Vagina (tissue), 2 donors: ENCODE results near the gene GOLT1A. TPM values are rescaled to one million over a fixed set of nuclear protein-coding genes. Genes with fewer than 3 reads are reported as not detected.

Experiments
- DNase-seq, 2 donors: peaks; one replicate each; pipeline ENCODE4 v3.0.0-alpha.2; 2017; ENCODE audit errors: extremely low spot score in 2 of 2
- H3K27ac ChIP-seq: fragments of 200-600 bp; sonication (generic); one replicate; pipeline ENCODE4 v1.5.1; 2019
- H3K27me3 ChIP-seq: fragments of 200-600 bp; sonication (generic); one replicate; pipeline ENCODE4 v1.5.1; 2019
- H3K36me3 ChIP-seq, 2 donors: fragments of 200-600 bp; sonication (generic); one replicate each; pipeline ENCODE4 v1.5.1; 2017 to 2019
- H3K4me1 ChIP-seq: fragments of 200-600 bp; sonication (generic); one replicate; pipeline ENCODE4 v1.5.1; 2019
- H3K4me3 ChIP-seq, 2 donors: fragments of 200-600 bp; sonication (generic); 1 replicate in 1 of 2; 2 replicates in 1 of 2; pipeline ENCODE4 v1.5.1; 2016 to 2019
- H3K9me3 ChIP-seq: fragments of 200-600 bp; sonication (generic); one replicate; pipeline ENCODE4 v1.5.1; 2019
- CTCF ChIP-seq, 3 experiments: fragments of 450-650 bp in 2 of 3; fragments of 200-600 bp in 1 of 3; sonication (generic) in 1 of 3; IDR thresholded peaks; one replicate each; pipeline ENCODE4 v1.5.1; 2017 to 2019; ENCODE audit warnings: antibody characterized with exemption in 3 of 3, mild to moderate bottlenecking in 2 of 3, moderate library complexity in 2 of 3
- POLR2A ChIP-seq, 2 donors: fragments of 450-650 bp; IDR thresholded peaks; one replicate each; pipeline ENCODE4 v1.6.1; 2017; ENCODE audit warnings: antibody characterized with exemption in 2 of 2, mild to moderate bottlenecking in 2 of 2, moderate library complexity in 2 of 2
- POLR2AphosphoS5 ChIP-seq, 2 donors: sonication (generic); formaldehyde crosslinking; IDR thresholded peaks; one replicate each; pipeline ENCODE4 v1.9.0; 2017; ENCODE audit warnings: antibody characterized with exemption in 2 of 2, mild to moderate bottlenecking in 2 of 2, low read depth in 1 of 2; ENCODE audit not compliant: insufficient read depth in 1 of 2
- intact Hi-C: fragments of 100-400 bp; cut with DNase I; formaldehyde crosslinking; loops from one replicate; pipeline ENCODE4 v1.15.1; 2023
- total RNA-seq: library from RNA; depleted of rRNA; stranded (reverse); fragments of >200 nt; gene quantifications from one replicate; pipeline ENCODE4 v1.2.3, GENCODE V29; 2016

The GOLT1A gene
- total RNA-seq, 1 donor from 2014 or later = not detected

GRCh38 chr1:204224655-204225054, 10.9 kb upstream of the GOLT1A start:
- Histone ChIP-seq H3K36me3 (no peaks in the 10 kb centered on the region), H3K27ac (no peak overlapping the region), H3K4me1 (no peaks in the 10 kb centered on the region), H3K4me3 (no peak overlapping the region), H3K9me3 (no peaks in the 10 kb centered on the region), H3K27me3 (no peaks in the 10 kb centered on the region)
- intact Hi-C loops = no loop called here
- no peak for DNase-seq
- TF ChIP-seq POLR2A (IDR thresholded peaks at IDR 0.05) (no peak), POLR2AphosphoS5 (IDR thresholded peaks at IDR 0.05; ENCODE audit: insufficient read depth in 1 of 2, low read depth in 1 of 2) (no peak), CTCF (IDR thresholded peaks at IDR 0.05) (no peak)

GRCh38 chr1:204223129-204223860, 9.5 kb upstream of the GOLT1A start:
- H3K4me3 ChIP-seq = no peak overlapping the region
- no peaks in the 10 kb centered on the region for H3K9me3 ChIP-seq
- H3K4me1 ChIP-seq = no peaks in the 10 kb centered on the region
- no peaks in the 10 kb centered on the region for H3K36me3 ChIP-seq
- H3K27me3 ChIP-seq = no peaks in the 10 kb centered on the region
- intact Hi-C loops = no loop called here
- no peak overlapping the region for H3K27ac ChIP-seq
- TF ChIP-seq POLR2A (IDR thresholded peaks at IDR 0.05) (no peak), CTCF (IDR thresholded peaks at IDR 0.05) (no peak), POLR2AphosphoS5 (IDR thresholded peaks at IDR 0.05; ENCODE audit: insufficient read depth in 1 of 2, low read depth in 1 of 2) (no peak)
- DNase-seq = no peak

- no peak for DNase-seq
- Histone ChIP-seq H3K4me1 (no peaks in the 10 kb centered on the region), H3K4me3 (no peak overlapping the region), H3K9me3 (no peaks in the 10 kb centered on the region), H3K36me3 (no peaks in the 10 kb centered on the region), H3K27me3 (no peaks in the 10 kb centered on the region), H3K27ac (no peak overlapping the region)
- no peak for TF ChIP-seq CTCF (IDR thresholded peaks at IDR 0.05)
- TF ChIP-seq POLR2AphosphoS5 (IDR thresholded peaks at IDR 0.05; ENCODE audit: insufficient read depth in 1 of 2, low read depth in 1 of 2) = no peak
- no peak for TF ChIP-seq POLR2A (IDR thresholded peaks at IDR 0.05)
- intact Hi-C loops = no loop called here
Measured at GRCh38 chr1:204222764-204223055, 8.9 kb upstream of the GOLT1A start.

- intact Hi-C loops = no loop called here
- H3K27me3 ChIP-seq = no peaks in the 10 kb centered on the region
- peak in 1 of 2 donors; percentile 71 for DNase-seq
- H3K27ac ChIP-seq = no peak overlapping the region
- H3K4me1 ChIP-seq = no peaks in the 10 kb centered on the region
- no peak for TF ChIP-seq POLR2A (IDR thresholded peaks at IDR 0.05)
- TF ChIP-seq CTCF (IDR thresholded peaks at IDR 0.05) = no peak
- no peak for TF ChIP-seq POLR2AphosphoS5 (IDR thresholded peaks at IDR 0.05; ENCODE audit: insufficient read depth in 1 of 2, low read depth in 1 of 2)
- no peaks in the 10 kb centered on the region for H3K9me3 ChIP-seq
- H3K36me3 ChIP-seq = no peaks in the 10 kb centered on the region
- no peak overlapping the region for H3K4me3 ChIP-seq
Measured at GRCh38 chr1:204222006-204222763, 8.4 kb upstream of the GOLT1A start.

- Histone ChIP-seq H3K9me3 (no peaks in the 10 kb centered on the region), H3K27me3 (no peaks in the 10 kb centered on the region), H3K4me1 (no peaks in the 10 kb centered on the region), H3K27ac (no peak overlapping the region), H3K36me3 (no peaks in the 10 kb centered on the region), H3K4me3 (no peak overlapping the region)
- no peak for DNase-seq
- intact Hi-C loops = no loop called here
- TF ChIP-seq POLR2A (IDR thresholded peaks at IDR 0.05) (no peak), CTCF (IDR thresholded peaks at IDR 0.05) (no peak)
Measured at GRCh38 chr1:204221271-204221670, 7.5 kb upstream of the GOLT1A start.
